HEK293 (cell line): ENCODE measurements around the gene EEF1A2.
A peak's percentile ranks its signal among the peaks of the same experiment; 100 is the strongest.

Source experiments
- CTCF ChIA-PET: fragments of 350-600 bp; formaldehyde crosslinking; extraction: SDS; loops from one replicate; lab custom pipeline; 2021; ENCODE audit warnings: antibody characterized with exemption; lab: Yijun Ruan, JAX
- POLR2A ChIA-PET: fragments of 300-600 bp; formaldehyde crosslinking; extraction: SDS; loops from one replicate; lab custom pipeline; 2020; ENCODE audit warnings: antibody characterized with exemption, inconsistent platforms; lab: Yijun Ruan, JAX
- H3K27ac ChIP-seq: fragments of 200-500 bp; sonication (Bioruptor generic); 2 replicates; pipeline ENCODE4 v1.5.1; 2014; ENCODE audit warnings: low read depth, low read length, control low read depth, inconsistent platforms; ENCODE audit errors: extremely low read depth
- H3K36me3 ChIP-seq, 2 experiments: fragments of 200-500 bp in 1 of 2; sonication (Bioruptor generic) in 1 of 2; 1 replicate in 1 of 2; 2 replicates in 1 of 2; pipeline ENCODE4 v1.5.1; 2014 to 2017; ENCODE audit warnings: inconsistent platforms in 2 of 2, low read length in 2 of 2; ENCODE audit not compliant: control insufficient read depth in 2 of 2, insufficient read depth in 1 of 2
- H3K4me1 ChIP-seq: fragments of 200-500 bp; sonication (Bioruptor generic); 2 replicates; pipeline ENCODE4 v1.5.1; 2014; ENCODE audit warnings: mild to moderate bottlenecking, low read length, inconsistent platforms; ENCODE audit not compliant: control insufficient read depth, insufficient read depth
- H3K4me3 ChIP-seq: 2 replicates; pipeline ENCODE4 v1.5.1; 2011; ENCODE audit warnings: low read depth, mild to moderate bottlenecking, control low read depth, low read length, moderate library complexity
- H3K9me3 ChIP-seq: fragments of 200-500 bp; sonication (Bioruptor generic); 2 replicates; pipeline ENCODE4 v1.5.1; 2014; ENCODE audit warnings: low read depth, low read length, inconsistent platforms; ENCODE audit not compliant: control insufficient read depth, insufficient read depth
- BCL11A ChIP-seq: fragments of 450-650 bp; formaldehyde crosslinking; IDR thresholded peaks from 2 replicates; pipeline ENCODE4 v1.5.1; 2016; ENCODE audit warnings: low read depth, missing biosample characterization, missing genetic modification characterization
- HOXC10 ChIP-seq: sonication (generic); formaldehyde crosslinking; IDR thresholded peaks from 2 replicates; pipeline ENCODE4 v1.8.1; 2023; ENCODE audit warnings: mild to moderate bottlenecking, missing genetic modification reagents
- KLF1 ChIP-seq: fragments of 450-650 bp; formaldehyde crosslinking; IDR thresholded peaks from 2 replicates; pipeline ENCODE4 v1.5.1; 2016; ENCODE audit warnings: missing biosample characterization, missing genetic modification characterization
- KLF10 ChIP-seq: fragments of 450-650 bp; IDR thresholded peaks from 2 replicates; pipeline ENCODE4 v1.5.1; 2018; ENCODE audit warnings: missing biosample characterization, mild to moderate bottlenecking, missing genetic modification characterization
- KLF8 ChIP-seq: fragments of 450-650 bp; formaldehyde crosslinking; IDR thresholded peaks from 2 replicates; pipeline ENCODE4 v1.5.1; 2016; ENCODE audit warnings: missing biosample characterization, missing genetic modification characterization
- KLF9 ChIP-seq: fragments of 450-650 bp; formaldehyde crosslinking; IDR thresholded peaks from 2 replicates; pipeline ENCODE4 v1.5.1; 2016; ENCODE audit warnings: missing biosample characterization, missing genetic modification characterization, low read depth
- MEIS1 ChIP-seq: sonication (generic); formaldehyde crosslinking; IDR thresholded peaks from 2 replicates; pipeline ENCODE4 v1.8.1; 2022; ENCODE audit warnings: missing genetic modification reagents, mild to moderate bottlenecking, borderline replicate concordance
- MYNN ChIP-seq: fragments of 450-650 bp; formaldehyde crosslinking; IDR thresholded peaks from 2 replicates; pipeline ENCODE4 v1.5.1; 2016; ENCODE audit warnings: missing biosample characterization, missing genetic modification characterization, borderline replicate concordance
- SALL2 ChIP-seq: fragments of 450-650 bp; formaldehyde crosslinking; IDR thresholded peaks from 2 replicates; pipeline ENCODE4 v1.5.0; 2017; ENCODE audit warnings: missing biosample characterization, mild to moderate bottlenecking, missing genetic modification characterization, borderline replicate concordance
- SCRT2 ChIP-seq: fragments of 450-650 bp; formaldehyde crosslinking; IDR thresholded peaks from 2 replicates; pipeline ENCODE4 v1.5.1; 2016; ENCODE audit warnings: missing biosample characterization, missing genetic modification characterization
- SP2 ChIP-seq: fragments of 450-650 bp; formaldehyde crosslinking; IDR thresholded peaks from 2 replicates; pipeline ENCODE4 v1.5.1; 2016; ENCODE audit warnings: missing biosample characterization, missing genetic modification characterization
- SP3 ChIP-seq: fragments of 450-650 bp; formaldehyde crosslinking; IDR thresholded peaks from 2 replicates; pipeline ENCODE4 v1.5.1; 2016; ENCODE audit warnings: missing biosample characterization, missing genetic modification characterization
- ZBTB17 ChIP-seq: fragments of 450-650 bp; formaldehyde crosslinking; IDR thresholded peaks from 2 replicates; pipeline ENCODE4 v1.5.1; 2016; ENCODE audit warnings: missing biosample characterization, missing genetic modification characterization
- ZFP37 ChIP-seq: fragments of 450-650 bp; formaldehyde crosslinking; IDR thresholded peaks from 2 replicates; pipeline ENCODE4 v1.5.1; 2016; ENCODE audit warnings: missing biosample characterization, missing genetic modification characterization
- ZNF133 ChIP-seq: fragments of 450-650 bp; formaldehyde crosslinking; IDR thresholded peaks from 2 replicates; pipeline ENCODE4 v1.5.1; 2016; ENCODE audit warnings: missing biosample characterization, missing genetic modification characterization
- ZNF140 ChIP-seq: fragments of 450-650 bp; formaldehyde crosslinking; IDR thresholded peaks from 2 replicates; pipeline ENCODE4 v1.5.1; 2016; ENCODE audit warnings: missing biosample characterization, missing genetic modification characterization
- ZNF184 ChIP-seq: fragments of 450-650 bp; IDR thresholded peaks from 2 replicates; pipeline ENCODE4 v1.5.1; 2018; ENCODE audit warnings: missing biosample characterization, mild to moderate bottlenecking, missing genetic modification characterization
- ZNF274 ChIP-seq, 2 experiments: fragments of 200-500 bp in 1 of 2; fragments of 450-650 bp in 1 of 2; sonication (Bioruptor generic) in 1 of 2; formaldehyde crosslinking in 1 of 2; IDR thresholded peaks; 2 replicates each; pipeline versions ENCODE4 v1.5.1 to v1.6.1; 2014 to 2016; ENCODE audit warnings: borderline replicate concordance in 1 of 2, inconsistent platforms in 1 of 2, low read length in 1 of 2, missing biosample characterization in 1 of 2, missing genetic modification characterization in 1 of 2
- ZNF335 ChIP-seq: fragments of 450-650 bp; formaldehyde crosslinking; conservative IDR thresholded peaks from 2 replicates; pipeline ENCODE4 v1.5.1; 2016; ENCODE audit warnings: missing biosample characterization, missing genetic modification characterization
- ZNF391 ChIP-seq: fragments of 450-650 bp; formaldehyde crosslinking; IDR thresholded peaks from 2 replicates; pipeline ENCODE4 v1.5.1; 2016; ENCODE audit warnings: low read depth, missing biosample characterization, missing genetic modification characterization, borderline replicate concordance
- ZNF423 ChIP-seq: fragments of 450-650 bp; formaldehyde crosslinking; IDR thresholded peaks from 2 replicates; pipeline ENCODE4 v1.5.1; 2016; ENCODE audit warnings: missing biosample characterization, missing genetic modification characterization
- ZNF624 ChIP-seq: fragments of 450-650 bp; formaldehyde crosslinking; IDR thresholded peaks from 2 replicates; pipeline ENCODE4 v1.5.1; 2017; ENCODE audit warnings: missing biosample characterization, missing genetic modification characterization
- ZNF76 ChIP-seq: fragments of 450-650 bp; formaldehyde crosslinking; IDR thresholded peaks from 2 replicates; pipeline ENCODE4; 2016; ENCODE audit warnings: low read depth, missing biosample characterization, missing genetic modification characterization, borderline replicate concordance
- ZNF768 ChIP-seq: fragments of 450-650 bp; formaldehyde crosslinking; IDR thresholded peaks from 2 replicates; pipeline ENCODE4 v1.5.1; 2018; ENCODE audit warnings: missing biosample characterization, mild to moderate bottlenecking, missing genetic modification characterization
- ZSCAN23 ChIP-seq: fragments of 450-650 bp; formaldehyde crosslinking; IDR thresholded peaks from 2 replicates; pipeline ENCODE4 v1.5.1; 2016; ENCODE audit warnings: missing biosample characterization, missing genetic modification characterization
- TF ChIP-seq, protein P1 (sequence below): fragments of 450-650 bp; formaldehyde crosslinking; IDR thresholded peaks from 2 replicates; pipeline ENCODE4 v1.5.1; 2016; ENCODE audit warnings: missing biosample characterization, missing genetic modification characterization
- TF ChIP-seq, protein P2 (sequence below): fragments of 450-650 bp; formaldehyde crosslinking; IDR thresholded peaks from 2 replicates; pipeline ENCODE4 v1.5.1; 2016; ENCODE audit warnings: missing biosample characterization, missing genetic modification characterization
- TF ChIP-seq, protein P3 (sequence below): fragments of 450-650 bp; formaldehyde crosslinking; IDR thresholded peaks from 2 replicates; pipeline ENCODE4 v1.5.1; 2017; ENCODE audit warnings: missing biosample characterization, missing genetic modification characterization
- TF ChIP-seq, protein P4 (sequence below): fragments of 450-650 bp; IDR thresholded peaks from 2 replicates; pipeline ENCODE4 v1.5.1; 2018; ENCODE audit warnings: missing biosample characterization, mild to moderate bottlenecking, missing genetic modification characterization
- TF ChIP-seq, protein P5 (sequence below): fragments of 450-650 bp; formaldehyde crosslinking; IDR thresholded peaks from 2 replicates; pipeline ENCODE4 v1.5.1; 2016; ENCODE audit warnings: missing biosample characterization, missing genetic modification characterization

Gene EEF1A2

DNA sequence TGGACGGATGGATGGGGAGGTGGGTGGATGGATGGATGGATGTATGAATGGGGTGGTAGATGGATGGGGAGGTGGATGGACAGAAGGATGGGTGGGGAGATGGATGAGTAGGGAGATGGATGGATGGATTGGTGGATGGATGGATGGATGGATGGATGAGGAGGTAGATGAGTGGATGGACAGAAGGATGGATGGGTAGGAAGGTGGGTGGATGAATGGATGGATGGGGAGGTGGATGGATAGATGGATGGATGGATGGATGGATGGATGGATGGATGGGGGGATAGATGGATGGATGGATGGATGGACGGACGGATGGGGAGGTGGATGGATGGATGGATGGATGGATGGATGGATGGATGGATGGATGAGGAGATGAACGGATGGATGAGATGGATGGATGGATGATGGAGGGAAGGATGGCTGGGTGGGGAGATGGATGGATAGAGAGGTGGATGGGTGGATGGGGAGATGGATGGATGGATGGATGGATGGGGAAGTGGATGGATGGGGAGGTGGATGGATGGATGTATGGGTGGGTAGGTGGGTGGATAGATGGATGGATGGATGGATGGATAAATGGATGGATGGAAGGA is 7.2 kb downstream of the EEF1A2 start:
- H3K4me3 ChIP-seq = no peak overlapping the region
- H3K36me3 ChIP-seq = peaks cover 13 to 75% of the 10 kb centered on the region in 2 experiments; a peak in 2 of 3 replicates
- ChIA-PET CTCF (no interaction called here), POLR2A (no interaction called here)
- H3K9me3 ChIP-seq = no peaks in the 10 kb centered on the region
- no peak overlapping the region for H3K27ac ChIP-seq
- H3K4me1 ChIP-seq = no peaks in the 10 kb centered on the region
- no peak for TF ChIP-seq KLF9 (tag by site-specific recombination)
- TF ChIP-seq ZNF335 (tag by site-specific recombination) = no peak
- TF ChIP-seq ZBTB17 (tag by site-specific recombination) = peak; percentile 99
- no peak for TF ChIP-seq ZNF133 (tag by site-specific recombination)
- TF ChIP-seq SCRT2 (tag by site-specific recombination) = no peak
- TF ChIP-seq ZFP37 = no peak
- TF ChIP-seq, protein P1, sequence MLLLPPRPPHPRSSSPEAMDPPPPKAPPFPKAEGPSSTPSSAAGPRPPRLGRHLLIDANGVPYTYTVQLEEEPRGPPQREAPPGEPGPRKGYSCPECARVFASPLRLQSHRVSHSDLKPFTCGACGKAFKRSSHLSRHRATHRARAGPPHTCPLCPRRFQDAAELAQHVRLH (tag by site-specific recombination) = no peak
- TF ChIP-seq ZNF423 = no peak
- TF ChIP-seq ZNF624 (tag by site-specific recombination) = no peak
- no peak for TF ChIP-seq BCL11A (tag by site-specific recombination)
- no peak for TF ChIP-seq SP3 (tag by site-specific recombination)
- TF ChIP-seq ZNF140 (tag by site-specific recombination) = no peak
- TF ChIP-seq ZNF768 = no peak
- TF ChIP-seq KLF10 (tag by site-specific recombination) = no peak
- TF ChIP-seq, protein P2, sequence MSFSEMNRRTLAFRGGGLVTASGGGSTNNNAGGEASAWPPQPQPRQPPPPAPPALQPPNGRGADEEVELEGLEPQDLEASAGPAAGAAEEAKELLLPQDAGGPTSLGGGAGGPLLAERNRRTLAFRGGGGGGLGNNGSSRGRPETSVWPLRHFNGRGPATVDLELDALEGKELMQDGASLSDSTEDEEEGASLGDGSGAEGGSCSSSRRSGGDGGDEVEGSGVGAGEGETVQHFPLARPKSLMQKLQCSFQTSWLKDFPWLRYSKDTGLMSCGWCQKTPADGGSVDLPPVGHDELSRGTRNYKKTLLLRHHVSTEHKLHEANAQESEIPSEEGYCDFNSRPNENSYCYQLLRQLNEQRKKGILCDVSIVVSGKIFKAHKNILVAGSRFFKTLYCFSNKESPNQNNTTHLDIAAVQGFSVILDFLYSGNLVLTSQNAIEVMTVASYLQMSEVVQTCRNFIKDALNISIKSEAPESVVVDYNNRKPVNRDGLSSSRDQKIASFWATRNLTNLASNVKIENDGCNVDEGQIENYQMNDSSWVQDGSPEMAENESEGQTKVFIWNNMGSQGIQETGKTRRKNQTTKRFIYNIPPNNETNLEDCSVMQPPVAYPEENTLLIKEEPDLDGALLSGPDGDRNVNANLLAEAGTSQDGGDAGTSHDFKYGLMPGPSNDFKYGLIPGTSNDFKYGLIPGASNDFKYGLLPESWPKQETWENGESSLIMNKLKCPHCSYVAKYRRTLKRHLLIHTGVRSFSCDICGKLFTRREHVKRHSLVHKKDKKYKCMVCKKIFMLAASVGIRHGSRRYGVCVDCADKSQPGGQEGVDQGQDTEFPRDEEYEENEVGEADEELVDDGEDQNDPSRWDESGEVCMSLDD (tag by site-specific recombination) = no peak; the same call in 1 of the 2 replicates
- no peak for TF ChIP-seq ZSCAN23 (tag by site-specific recombination)
- TF ChIP-seq SALL2 (tag by site-specific recombination) = no peak
- no peak for TF ChIP-seq ZNF274 (IDR thresholded peaks at IDR 0.05; ENCODE audit: low read length)
- TF ChIP-seq ZNF274 (tag by site-specific recombination; IDR thresholded peaks at IDR 0.05; ENCODE audit: borderline replicate concordance) = no peak
- TF ChIP-seq KLF8 (tag by site-specific recombination) = no peak
- no peak for TF ChIP-seq HOXC10
- TF ChIP-seq MYNN = no peak
- TF ChIP-seq, protein P3, sequence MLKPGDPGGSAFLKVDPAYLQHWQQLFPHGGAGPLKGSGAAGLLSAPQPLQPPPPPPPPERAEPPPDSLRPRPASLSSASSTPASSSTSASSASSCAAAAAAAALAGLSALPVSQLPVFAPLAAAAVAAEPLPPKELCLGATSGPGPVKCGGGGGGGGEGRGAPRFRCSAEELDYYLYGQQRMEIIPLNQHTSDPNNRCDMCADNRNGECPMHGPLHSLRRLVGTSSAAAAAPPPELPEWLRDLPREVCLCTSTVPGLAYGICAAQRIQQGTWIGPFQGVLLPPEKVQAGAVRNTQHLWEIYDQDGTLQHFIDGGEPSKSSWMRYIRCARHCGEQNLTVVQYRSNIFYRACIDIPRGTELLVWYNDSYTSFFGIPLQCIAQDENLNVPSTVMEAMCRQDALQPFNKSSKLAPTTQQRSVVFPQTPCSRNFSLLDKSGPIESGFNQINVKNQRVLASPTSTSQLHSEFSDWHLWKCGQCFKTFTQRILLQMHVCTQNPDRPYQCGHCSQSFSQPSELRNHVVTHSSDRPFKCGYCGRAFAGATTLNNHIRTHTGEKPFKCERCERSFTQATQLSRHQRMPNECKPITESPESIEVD = no peak
- TF ChIP-seq ZNF391 (tag by site-specific recombination) = no peak
- TF ChIP-seq, protein P4, sequence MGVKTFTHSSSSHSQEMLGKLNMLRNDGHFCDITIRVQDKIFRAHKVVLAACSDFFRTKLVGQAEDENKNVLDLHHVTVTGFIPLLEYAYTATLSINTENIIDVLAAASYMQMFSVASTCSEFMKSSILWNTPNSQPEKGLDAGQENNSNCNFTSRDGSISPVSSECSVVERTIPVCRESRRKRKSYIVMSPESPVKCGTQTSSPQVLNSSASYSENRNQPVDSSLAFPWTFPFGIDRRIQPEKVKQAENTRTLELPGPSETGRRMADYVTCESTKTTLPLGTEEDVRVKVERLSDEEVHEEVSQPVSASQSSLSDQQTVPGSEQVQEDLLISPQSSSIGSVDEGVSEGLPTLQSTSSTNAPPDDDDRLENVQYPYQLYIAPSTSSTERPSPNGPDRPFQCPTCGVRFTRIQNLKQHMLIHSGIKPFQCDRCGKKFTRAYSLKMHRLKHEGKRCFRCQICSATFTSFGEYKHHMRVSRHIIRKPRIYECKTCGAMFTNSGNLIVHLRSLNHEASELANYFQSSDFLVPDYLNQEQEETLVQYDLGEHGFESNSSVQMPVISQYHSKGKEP (tag by site-specific recombination) = no peak
- no peak for TF ChIP-seq ZNF76
- TF ChIP-seq, protein P5, sequence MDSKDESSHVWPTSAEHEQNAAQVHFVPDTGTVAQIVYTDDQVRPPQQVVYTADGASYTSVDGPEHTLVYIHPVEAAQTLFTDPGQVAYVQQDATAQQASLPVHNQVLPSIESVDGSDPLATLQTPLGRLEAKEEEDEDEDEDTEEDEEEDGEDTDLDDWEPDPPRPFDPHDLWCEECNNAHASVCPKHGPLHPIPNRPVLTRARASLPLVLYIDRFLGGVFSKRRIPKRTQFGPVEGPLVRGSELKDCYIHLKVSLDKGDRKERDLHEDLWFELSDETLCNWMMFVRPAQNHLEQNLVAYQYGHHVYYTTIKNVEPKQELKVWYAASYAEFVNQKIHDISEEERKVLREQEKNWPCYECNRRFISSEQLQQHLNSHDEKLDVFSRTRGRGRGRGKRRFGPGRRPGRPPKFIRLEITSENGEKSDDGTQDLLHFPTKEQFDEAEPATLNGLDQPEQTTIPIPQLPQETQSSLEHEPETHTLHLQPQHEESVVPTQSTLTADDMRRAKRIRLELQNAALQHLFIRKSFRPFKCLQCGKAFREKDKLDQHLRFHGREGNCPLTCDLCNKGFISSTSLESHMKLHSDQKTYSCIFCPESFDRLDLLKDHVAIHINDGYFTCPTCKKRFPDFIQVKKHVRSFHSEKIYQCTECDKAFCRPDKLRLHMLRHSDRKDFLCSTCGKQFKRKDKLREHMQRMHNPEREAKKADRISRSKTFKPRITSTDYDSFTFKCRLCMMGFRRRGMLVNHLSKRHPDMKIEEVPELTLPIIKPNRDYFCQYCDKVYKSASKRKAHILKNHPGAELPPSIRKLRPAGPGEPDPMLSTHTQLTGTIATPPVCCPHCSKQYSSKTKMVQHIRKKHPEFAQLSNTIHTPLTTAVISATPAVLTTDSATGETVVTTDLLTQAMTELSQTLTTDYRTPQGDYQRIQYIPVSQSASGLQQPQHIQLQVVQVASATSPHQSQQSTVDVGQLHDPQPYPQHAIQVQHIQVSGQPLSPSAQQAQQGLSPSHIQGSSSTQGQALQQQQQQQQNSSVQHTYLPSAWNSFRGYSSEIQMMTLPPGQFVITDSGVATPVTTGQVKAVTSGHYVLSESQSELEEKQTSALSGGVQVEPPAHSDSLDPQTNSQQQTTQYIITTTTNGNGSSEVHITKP = no peak
- TF ChIP-seq MEIS1 (CRISPR knock-in tag) = no peak
- TF ChIP-seq SP2 (tag by site-specific recombination) = no peak
- no peak for TF ChIP-seq ZNF184
- no peak for TF ChIP-seq KLF1 (tag by site-specific recombination)
